ENCODE measurements around the gene GTF2IRD1. TPM values are rescaled to one million over a fixed set of nuclear protein-coding genes. Genes with fewer than 3 reads are reported as not detected.
A peak's percentile ranks its signal among the peaks of the same experiment; 100 is the strongest.

Gene GTF2IRD1
- total RNA-seq, 1 donor = 1.1 TPM

DNA sequence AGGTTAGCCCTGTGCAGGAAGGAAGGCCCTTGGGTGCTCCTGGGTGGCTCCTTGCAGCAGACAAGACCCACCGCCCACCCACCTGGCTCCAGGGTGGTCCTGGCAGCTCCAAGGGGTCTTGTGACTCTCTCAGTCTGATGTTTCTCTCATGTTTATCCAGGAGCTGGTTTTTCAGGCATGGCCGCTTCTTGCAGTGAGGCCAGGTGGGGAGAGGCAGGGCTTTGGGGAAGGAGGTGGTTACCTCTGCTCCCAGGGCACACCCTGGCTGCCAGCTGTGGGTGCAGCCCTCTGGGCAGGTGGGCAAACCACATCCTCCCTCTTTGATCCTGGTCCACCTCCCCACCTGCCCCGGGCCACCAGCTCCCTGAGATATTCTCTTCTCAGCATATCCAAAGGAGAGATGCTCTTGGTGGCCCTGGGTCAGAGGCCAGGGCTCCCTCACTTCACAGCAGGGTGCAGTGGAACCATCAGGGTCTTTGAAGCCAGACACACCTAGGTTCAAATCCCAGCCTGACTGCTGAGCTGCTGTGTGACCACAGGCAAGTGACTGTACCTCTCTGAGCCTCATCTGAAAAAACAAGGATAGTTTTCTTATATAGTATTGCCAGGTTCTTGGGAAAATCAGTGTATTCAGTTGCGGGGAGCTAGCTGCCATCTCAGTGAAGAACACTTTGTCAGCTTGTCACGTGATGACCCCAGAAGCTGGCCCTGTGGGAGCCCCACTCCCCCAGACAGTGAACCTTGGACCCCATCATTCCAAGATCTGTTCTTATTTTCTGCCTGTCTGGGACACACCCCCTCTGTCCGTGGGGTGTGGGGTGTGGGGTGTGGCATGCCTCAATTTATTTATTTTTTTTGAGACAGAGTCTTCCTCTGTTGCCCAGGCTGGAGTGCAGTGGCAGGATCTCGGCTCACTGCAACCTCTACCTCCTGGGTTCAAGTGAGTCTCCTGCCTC, 11.5 kb downstream of the GTF2IRD1 start:
- no peak for DNase-seq (ENCODE audit: low read depth in 2 of 3, low spot score in 2 of 3)

DNA sequence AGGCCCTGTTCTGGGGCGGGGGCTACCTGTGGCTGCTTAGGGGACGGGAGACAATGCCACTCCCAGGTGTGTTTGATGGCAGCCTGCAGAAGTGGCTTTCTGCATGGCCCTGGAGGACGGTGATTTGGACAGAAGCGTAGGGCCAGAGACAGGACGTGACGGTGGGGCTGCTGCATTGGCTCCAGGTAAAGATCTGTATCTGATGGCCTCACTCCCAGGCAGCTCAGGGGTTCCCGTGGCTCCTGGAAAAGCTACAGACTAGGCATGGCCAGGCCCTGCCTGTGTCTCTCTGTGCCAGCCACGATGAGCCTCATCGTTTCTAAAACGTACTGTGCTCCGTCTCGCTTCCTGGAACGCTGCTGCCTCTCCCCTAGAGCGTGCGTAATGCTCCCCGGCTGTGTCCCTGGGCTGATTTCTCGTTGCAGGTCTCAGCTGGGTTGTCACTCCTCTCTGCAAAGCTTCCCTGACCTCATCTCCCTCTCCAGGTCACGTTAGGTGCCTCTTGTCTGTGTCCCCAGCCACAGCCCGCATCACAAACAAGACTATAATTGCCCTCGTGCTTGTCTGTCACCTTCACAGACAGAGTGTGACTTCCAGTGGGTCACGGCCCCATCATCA, 12.6 kb downstream of the GTF2IRD1 start:
- no peak for DNase-seq (ENCODE audit: low read depth in 2 of 3, low spot score in 2 of 3)

DNA sequence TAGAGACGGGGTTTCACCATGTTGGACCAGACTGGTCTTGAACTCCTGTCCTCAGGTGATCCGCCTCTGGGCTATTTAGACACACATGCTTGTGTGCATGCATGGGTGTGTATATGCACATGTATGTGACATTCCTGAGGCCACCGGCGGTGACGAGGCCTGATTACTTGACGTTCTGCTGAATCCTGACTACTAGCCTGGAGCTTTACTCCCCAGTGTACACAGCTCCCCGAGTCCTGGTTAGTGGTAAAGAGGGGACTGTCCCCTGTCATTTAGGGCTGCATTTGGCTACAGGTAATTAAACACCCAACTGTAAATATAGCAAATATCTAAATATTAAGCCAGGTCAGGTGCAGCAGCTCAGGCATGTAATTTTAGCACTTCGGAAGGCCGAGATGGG, 14.2 kb downstream of the GTF2IRD1 start:
- DNase-seq (ENCODE audit: low read depth in 2 of 3, low spot score in 2 of 3) = no peak

DNA sequence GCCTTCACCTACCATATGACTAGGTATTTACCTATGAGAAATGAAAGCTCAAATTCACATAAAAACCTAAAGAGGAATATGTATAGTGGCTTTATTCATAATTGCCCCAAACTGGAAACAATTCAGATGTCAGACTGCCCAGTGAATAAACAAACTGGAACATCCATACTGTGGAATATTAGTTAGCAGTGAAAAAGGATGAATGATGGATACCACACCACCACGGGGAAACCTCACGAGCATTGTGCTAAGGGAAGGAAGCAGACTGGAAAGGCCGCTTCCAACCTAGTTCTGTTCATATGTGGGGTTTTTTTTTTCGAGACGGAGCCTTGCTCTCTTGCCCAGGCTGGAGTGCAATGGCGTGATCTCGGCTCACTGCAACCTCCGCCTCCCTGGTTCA, 16.8 kb downstream of the GTF2IRD1 start:
- DNase-seq (ENCODE audit: low read depth in 2 of 3, low spot score in 2 of 3) = no peak

DNA sequence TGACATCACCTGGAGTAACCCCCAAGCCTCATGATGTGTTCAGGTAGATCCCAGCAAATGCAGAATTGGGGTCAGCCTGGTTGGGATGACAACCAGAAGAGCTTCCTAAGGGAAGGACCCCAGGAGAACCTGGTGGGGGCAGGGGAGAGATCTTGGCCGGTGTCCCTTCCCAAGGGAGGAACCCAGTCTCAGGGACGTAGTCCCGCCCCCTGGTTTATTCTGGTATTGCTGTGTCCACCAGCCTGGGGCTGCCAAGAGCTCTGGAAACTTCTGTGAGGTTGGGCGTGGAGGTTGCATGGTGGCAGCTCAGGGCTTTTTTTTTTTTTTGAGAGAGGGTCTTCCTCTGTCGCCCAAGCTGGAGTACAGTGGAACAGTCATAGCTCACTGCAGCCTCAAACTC, 19.4 kb downstream of the GTF2IRD1 start:
- no peak for DNase-seq (ENCODE audit: low read depth in 2 of 3, low spot score in 2 of 3)

DNA sequence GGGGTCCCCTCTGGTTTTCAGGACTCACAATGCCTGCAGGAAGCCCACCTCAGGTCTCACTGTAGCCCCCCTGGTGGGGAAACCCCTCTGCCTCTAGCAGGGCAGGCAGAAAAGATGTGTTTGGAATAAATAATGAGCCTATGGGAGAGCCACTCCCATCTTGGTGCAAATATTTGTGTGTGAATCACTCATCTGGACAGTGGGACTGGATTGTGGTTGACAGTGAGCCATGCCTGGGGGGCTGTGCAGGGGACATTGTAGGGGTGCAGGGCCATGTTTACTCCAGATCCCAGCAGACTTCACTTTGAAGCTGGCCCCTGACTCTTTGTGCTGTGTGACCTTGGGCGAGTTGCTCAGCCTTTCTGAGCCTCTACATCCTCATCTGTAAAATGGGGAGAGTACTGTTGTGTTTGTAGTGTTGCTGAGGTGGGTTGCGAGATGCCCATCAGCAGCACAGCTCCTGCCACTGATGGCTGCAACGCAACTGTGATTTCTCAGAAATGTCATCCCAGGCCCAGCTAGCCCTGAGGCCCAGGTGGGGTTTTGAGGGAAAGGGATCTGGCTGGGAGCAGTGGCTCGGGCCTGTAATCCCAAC, 20.7 kb downstream of the GTF2IRD1 start:
- DNase-seq (ENCODE audit: low read depth in 2 of 3, low spot score in 2 of 3) = no peak

DNA sequence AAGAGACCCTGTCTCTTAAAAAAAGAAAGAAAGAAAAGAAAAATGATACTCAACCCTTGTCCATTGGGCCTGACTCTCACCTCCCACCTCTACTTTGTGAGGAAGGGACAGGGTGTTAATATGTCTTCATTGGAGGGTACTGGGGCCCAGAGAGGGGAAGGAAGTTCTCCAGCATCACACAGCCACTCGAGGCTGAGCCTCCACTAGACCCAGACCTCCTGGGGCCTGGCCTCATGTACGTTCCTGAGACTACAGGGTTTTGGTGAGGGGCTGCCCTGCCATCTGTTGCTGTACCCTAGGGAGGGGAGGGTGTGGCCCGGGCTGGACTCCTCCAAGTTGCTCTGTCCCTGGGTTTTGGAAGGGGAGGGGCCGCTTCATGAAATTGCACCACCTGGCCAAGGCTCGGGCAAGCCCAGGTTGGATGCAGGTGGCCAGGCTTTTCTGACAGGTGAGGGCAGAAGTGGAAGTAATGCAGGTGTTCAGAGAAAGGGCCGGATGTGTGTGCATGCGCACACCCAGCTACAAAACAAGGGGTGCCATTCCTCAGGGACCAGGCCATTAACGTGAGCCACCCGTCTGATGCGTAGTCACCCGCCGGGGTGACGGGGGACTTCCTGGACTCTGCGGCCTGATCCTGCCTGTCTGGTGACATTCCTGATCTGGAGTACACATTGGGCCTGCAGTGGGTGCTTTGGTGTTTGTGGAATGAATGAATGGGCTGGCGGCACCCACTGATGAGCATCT, 21.7 kb downstream of the GTF2IRD1 start:
- no peak for DNase-seq (ENCODE audit: low read depth in 2 of 3, low spot score in 2 of 3)

DNA sequence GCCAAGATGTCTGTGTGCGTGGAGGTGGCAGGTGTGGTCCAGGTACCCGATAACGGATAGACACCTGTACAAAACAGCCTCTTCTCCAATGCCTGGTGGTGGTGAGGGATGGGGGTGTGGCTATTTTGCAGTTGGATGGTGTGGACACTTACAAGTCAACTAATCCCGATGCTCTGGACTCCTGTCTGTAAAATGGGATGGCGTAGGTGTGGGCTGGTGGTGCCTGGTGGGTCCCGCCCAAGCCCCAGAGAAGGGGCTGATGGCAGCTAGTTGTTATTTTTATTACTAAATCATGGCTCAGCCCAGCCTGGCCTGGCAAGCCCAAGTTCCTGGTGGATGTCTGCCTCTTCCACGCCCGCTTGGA, 22.3 kb downstream of the GTF2IRD1 start:
- no peak for DNase-seq (ENCODE audit: low read depth in 2 of 3, low spot score in 2 of 3)

DNA sequence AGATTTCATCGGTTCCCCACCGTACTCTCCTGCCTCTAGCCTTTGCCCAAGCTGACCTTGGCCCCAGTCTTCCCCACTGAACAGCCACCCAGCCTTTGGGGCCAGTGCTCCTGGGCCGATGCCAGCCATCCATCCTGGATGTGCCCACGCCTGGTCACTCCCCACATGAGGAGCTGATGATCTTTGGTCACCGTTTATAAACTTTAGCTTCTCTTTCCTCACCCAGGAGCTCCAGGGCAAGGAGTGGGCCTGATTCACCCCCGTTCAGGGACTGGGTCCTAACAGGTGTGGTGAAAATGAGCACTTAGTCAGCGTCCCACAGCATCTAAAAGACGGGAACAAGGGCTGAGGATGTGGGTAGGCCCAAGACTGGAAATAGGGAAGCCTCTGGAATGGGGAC, 22.9 kb downstream of the GTF2IRD1 start:
- no peak for DNase-seq (ENCODE audit: low read depth in 2 of 3, low spot score in 2 of 3)

DNA sequence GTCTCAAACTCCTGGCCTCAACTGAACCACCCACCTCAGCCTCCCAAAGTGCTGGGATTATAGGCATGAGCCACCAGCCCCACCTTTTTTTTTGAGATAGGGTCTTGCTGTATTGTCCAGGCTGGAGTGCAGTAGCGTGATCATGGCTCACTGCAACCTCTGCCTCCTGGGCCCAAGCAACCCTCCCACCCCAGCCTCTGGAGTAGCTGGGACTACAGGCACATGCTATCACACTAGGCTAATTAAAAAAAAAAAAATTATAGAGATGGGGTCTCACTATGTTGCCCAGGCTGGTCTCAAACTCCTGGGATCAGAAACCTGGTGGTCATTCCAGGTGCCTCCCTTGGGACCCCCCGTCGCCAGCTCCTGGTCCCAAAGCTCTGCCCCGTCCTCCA, 25.0 kb downstream of the GTF2IRD1 start:
- DNase-seq (ENCODE audit: low read depth in 2 of 3, low spot score in 2 of 3) = no peak

DNA sequence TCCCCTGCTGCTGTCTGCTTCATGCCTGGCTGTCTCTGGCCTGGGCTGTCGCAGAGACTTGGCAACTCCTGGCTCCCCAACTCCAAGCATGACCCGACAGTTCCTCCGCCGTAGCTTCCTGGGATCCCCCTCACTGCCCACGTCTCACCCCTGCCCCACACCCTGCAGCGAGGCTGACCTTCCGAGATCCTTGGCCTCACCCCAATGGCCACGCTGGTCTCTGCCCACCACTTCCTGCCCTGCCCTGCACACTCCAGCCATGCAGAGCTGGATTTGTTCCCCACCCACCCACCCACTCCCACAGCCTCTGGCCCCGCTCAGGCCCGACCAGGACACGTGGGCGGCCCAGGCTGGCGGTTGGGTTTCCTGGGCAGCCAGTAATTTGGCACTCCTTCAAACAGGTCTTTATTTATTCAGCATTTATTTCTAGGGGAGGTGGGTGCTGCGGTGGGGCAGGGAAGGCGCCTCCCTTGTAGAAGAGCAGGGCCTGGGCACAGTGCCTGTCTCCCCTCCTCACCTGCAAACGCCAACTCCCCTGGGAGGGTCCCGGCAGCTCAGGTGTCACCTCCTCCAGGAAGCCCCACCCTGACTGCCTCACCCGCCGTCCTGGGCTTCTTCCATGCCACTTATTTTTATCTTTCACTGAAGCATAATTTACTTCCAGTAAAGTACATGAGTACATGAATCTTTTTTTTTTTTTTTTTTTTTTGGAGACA, 25.5 kb downstream of the GTF2IRD1 start:
- peak in 1 of 3 donors; percentile 11 for DNase-seq (ENCODE audit: low read depth in 2 of 3, low spot score in 2 of 3)

DNA sequence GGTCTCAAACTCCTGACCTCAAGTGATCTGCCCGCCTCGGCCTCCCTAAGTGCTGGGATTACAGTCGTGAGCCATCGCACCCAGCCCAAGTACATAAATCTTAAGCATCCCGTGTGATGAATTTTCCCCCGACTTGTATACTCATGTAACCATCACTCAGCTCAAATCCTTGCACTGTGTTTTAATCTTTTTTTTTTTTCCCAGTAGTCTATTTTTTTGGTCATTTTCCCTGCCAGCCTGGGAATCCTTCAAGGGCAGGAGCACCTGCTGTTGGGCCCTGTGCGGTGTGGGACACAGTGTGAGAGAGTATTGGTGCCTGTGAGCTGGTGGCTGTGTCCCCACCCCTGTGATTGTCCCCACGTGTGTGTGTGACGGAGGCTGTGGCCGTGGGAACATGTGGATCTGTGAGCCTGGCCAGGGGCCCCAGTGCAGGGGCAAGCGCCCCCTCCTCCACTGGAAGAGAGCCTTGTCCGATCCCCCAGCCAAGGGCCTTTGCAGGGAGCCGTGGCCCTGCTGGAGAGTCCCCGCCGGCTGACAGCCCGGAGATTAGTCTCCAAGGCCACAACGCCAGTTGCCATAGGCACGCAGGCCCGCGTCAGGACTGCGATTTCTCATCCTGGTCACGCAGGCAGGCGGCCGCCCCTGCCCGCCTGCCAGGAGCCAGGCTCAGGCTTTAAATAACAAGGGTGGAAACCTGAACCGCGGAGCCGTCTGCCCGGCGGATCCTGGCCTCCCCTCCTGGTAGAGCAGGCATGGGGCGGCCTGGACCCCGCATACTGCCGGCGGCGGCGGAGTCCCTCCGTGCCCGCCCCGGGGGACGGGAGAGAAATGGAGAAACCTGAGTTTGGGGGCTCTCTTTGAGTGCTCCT, 26.5 kb downstream of the GTF2IRD1 start:
- DNase-seq (ENCODE audit: low read depth in 2 of 3, low spot score in 2 of 3) = peak in 2 of 3 donors; percentile 46 to 52

DNA sequence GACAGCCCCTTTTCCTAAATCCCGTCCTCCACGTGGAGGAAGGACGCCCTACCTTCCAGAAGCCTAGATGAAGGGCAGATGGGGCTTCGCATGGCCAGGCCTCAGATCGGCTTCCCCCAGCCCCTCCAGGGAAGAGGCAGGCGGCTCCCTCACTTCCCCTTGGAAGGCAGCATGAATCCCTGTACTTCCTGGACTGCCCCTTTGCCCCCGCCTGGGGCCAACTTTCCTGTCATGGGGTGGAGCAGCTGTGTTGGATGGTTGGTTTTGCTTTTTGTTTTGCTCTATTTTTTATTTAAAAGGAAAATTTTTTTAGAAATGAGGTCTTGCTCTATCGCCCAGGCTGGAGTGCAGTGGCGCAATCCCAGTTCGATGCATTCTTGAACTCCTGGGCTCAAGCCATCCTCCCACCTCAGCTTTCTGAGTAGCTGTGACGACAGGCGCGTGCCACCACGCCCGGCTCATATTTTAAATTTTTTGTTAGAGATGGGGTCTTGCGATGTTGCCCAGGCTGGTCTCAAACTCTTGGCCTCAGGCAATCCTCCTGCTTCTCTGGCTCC, 27.2 kb downstream of the GTF2IRD1 start:
- peak in 2 of 3 donors; percentile 29 to 45 for DNase-seq (ENCODE audit: low read depth in 2 of 3, low spot score in 2 of 3)

DNA sequence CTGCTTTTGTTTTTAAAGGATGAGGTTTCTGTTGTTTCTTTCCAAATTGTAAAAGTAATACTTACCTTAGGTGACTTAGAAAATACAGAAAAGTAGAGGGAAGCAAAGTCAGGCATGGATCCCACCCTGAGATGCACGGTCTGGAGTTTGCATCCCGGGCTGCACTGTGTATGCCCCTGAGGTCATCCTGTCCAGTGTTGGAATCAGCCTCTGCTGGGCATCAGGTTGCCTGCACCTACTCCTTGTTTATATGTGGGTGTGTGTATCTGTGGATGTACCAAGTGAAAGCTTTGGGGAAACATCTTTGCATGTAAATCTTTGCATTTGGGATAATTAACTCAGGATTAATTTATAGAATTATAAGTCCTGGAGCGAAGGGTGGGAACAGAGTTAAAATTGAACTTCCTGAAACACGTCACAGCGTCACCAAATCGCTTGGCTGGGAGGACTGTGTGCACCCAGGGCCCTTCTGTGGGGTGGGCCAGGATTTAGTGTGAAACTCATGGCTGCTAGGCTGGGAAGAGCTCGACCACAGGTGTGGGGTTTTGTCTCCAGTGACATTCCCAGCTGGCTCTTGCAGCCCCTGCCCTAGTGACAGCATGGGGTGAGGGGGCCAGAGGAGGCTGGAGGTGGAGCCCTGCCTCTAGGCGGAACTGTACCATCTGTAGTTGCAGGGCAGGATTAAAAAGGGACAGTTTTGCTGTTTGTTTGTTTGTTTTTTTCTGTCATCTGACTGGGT, 27.9 kb downstream of the GTF2IRD1 start:
- DNase-seq (ENCODE audit: low read depth in 2 of 3, low spot score in 2 of 3) = no peak

DNA sequence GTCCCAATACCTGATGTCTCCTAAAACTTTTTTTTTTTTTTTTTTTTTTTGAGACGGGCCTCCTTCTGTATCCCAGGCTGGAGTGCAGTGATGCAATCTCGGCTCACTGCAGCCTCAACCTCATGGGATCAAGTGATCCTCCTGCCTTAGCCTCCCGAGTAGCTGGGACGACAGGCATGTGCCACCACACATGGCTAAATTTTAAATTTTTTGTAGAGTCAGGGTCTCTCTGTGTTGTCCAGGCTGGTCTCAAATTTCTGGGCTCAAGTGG, 28.4 kb downstream of the GTF2IRD1 start:
- DNase-seq (ENCODE audit: low read depth in 2 of 3, low spot score in 2 of 3) = no peak

DNA sequence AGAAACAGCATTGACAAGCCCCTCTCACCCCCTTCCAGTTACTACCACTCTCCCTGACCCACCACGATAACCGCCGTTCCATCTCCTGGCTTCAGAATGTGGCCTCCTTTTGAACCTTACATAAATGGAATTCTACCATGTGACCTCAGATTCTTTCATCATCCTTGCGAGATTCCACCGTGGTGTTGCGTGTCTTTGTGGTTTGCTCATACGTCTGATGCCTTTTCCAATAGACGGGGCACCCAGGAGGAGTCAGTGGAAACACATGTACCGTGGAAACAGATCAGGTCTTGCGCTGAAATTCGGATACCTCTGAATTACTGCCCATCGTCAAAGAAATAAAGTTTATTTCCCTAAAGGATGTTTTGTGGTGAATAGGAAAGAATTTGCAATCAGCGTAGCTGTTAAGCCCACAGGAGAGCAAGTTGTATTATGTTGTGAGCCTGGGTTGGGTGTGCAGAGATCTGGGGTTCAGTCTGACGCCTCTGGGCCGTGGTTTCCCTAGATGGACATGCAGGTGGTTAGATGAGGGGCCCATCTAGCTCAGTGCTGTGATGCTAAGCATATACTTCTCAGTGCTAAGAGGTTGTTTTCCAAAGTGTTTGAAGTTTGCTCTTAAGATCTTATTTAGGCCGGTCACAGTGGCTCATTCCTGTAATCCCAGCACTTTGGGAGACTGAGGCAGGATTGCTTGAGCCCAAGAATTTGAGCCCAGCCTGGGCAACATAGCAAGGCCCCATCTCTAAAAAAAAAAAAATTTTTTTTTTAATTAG, 29.1 kb downstream of the GTF2IRD1 start:
- DNase-seq (ENCODE audit: low read depth in 2 of 3, low spot score in 2 of 3) = no peak

DNA sequence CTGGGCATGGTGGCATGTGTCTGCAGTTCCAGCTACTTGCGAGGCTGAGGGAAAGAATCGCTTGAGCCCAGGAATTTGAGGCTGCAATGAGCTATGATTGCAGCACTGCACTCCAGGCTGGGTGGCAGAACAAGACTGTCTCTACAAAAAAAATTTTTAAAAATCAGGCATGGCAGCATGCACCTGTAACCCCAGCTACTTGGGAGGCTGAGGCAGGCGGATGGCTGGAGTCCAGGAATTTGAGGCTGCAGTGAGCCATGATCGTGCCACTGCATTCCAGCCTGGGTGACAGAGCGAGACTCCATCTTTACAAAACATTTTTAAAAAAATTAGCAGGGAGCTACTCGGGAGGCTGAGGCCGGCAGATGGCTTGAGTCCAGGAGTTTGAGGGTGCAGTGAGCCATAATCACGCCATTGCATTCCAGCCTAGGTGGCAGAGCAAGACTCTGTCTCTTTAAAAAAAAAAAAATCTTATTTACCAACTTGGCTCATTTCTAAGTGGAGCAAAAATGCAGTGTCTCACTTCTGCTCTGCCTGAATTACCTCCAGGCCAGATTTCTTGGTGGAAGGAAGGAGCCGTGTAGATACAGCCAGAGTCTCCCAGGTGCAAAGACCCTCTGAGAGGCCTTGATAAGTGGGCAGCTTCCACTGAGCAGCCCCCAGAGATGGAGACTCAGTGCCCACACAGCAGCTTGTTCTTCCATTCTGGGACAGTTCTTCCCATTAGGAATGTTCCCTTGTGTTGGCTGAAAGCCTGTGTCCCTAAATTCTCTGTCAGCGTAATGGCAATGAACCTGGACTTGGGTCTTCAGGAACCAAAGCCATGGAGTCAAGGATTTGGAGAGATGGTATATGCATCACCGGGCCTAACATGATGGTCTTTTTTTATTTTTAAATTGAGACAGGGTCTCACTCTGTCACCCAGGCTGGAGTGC, 30.0 kb downstream of the GTF2IRD1 start:
- DNase-seq (ENCODE audit: low read depth in 2 of 3, low spot score in 2 of 3) = no peak
